Naive B cell (primary cell): Measurements from ENCODE around the gene KCNQ1. TPM values are rescaled to one million over a fixed set of nuclear protein-coding genes. Genes with fewer than 3 reads are reported as not detected.

Experiments
- ATAC-seq, 2 donors: fragments of 150-1000 bp; cut with Tn5 transposase; 2 replicates each; pipeline ENCODE4 v1.10.0; 2021; ENCODE audit warnings: low read depth in 2 of 2, mild to moderate bottlenecking in 2 of 2, moderate library complexity in 2 of 2
- DNase-seq: peaks from one replicate; pipeline ENCODE4 v3.0.0; 2022
- H3K27ac Mint-ChIP-seq, 6 donors: one replicate each; pipeline ENCODE4 v1.8.0; 2020 to 2022; ENCODE audit warnings: mild to moderate bottlenecking in 6 of 6, mixed read lengths in 6 of 6, moderate library complexity in 5 of 6, inconsistent platforms in 2 of 6
- H3K27me3 Mint-ChIP-seq, 3 donors: one replicate each; pipeline ENCODE4 v1.8.0; 2021 to 2022; ENCODE audit warnings: mixed read lengths in 3 of 3, mild to moderate bottlenecking in 1 of 3
- H3K36me3 Mint-ChIP-seq, 2 donors: one replicate each; pipeline ENCODE4 v1.8.0; 2020 to 2022; ENCODE audit warnings: mixed read lengths in 2 of 2, inconsistent platforms in 1 of 2, mild to moderate bottlenecking in 1 of 2
- H3K4me1 Mint-ChIP-seq, 3 donors: one replicate each; pipeline ENCODE4 v1.8.0; 2020 to 2022; ENCODE audit warnings: mixed read lengths in 3 of 3, inconsistent platforms in 1 of 3, mild to moderate bottlenecking in 1 of 3, moderate library complexity in 1 of 3
- H3K4me3 Mint-ChIP-seq, 8 donors: one replicate each; pipeline ENCODE4 v1.8.0; 2020 to 2022; ENCODE audit warnings: mild to moderate bottlenecking in 8 of 8, mixed read lengths in 8 of 8, moderate library complexity in 8 of 8, inconsistent platforms in 2 of 8
- H3K9me3 Mint-ChIP-seq, 7 donors: one replicate each; pipeline ENCODE4 v1.8.0; 2020 to 2022; ENCODE audit warnings: mixed read lengths in 7 of 7, mild to moderate bottlenecking in 5 of 7, inconsistent platforms in 2 of 7, moderate library complexity in 1 of 7
- polyA plus RNA-seq, 6 donors: library from polyadenylated mRNA; unstranded; fragments of 300-500 nt; fragmentation: Illumina TruSeq; gene quantifications; one replicate each; pipeline ENCODE4 v1.2.3, GENCODE V29; 2021; ENCODE audit warnings: low read depth in 6 of 6

Gene KCNQ1
- polyA plus RNA-seq, 6 donors from 2014 or later, result 9.3 to 22.6 (median 10.3) TPM

GRCh38 chr11:2759228-2760195 is 314.7 kb downstream of the KCNQ1 start:
- no peak overlapping the region for H3K4me3 Mint-ChIP-seq
- no peaks in the 10 kb centered on the region for H3K27me3 Mint-ChIP-seq
- H3K36me3 Mint-ChIP-seq, result peaks cover 0 to 7% of the 10 kb centered on the region in 2 donors
- no peak overlapping the region for H3K27ac Mint-ChIP-seq
- H3K9me3 Mint-ChIP-seq, result peaks cover 0 to 23% (median 4%) of the 10 kb centered on the region in 7 donors
- DNase-seq, result no peak
- no peak for ATAC-seq
- no peaks in the 10 kb centered on the region for H3K4me1 Mint-ChIP-seq

GRCh38 chr11:2760196-2760871 is 315.5 kb downstream of the KCNQ1 start:
- peak overlapping the region in 1 of 8 donors; percentile 66 for H3K4me3 Mint-ChIP-seq
- no peaks in the 10 kb centered on the region for H3K27me3 Mint-ChIP-seq
- peaks cover 4 to 5% of the 10 kb centered on the region in 2 donors for H3K36me3 Mint-ChIP-seq
- DNase-seq, result no peak
- H3K9me3 Mint-ChIP-seq, result peaks cover 0 to 16% (median 5%) of the 10 kb centered on the region in 7 donors
- H3K27ac Mint-ChIP-seq, result no peak overlapping the region
- no peaks in the 10 kb centered on the region for H3K4me1 Mint-ChIP-seq
- no peak for ATAC-seq

GRCh38 chr11:2761131-2762030 is 316.6 kb downstream of the KCNQ1 start:
- ATAC-seq (no peak), DNase-seq (no peak)
- Mint-ChIP-seq H3K9me3 (peaks cover 0 to 17% (median 7%) of the 10 kb centered on the region in 7 donors), H3K4me3 (no peak overlapping the region), H3K36me3 (peaks cover 0 to 15% of the 10 kb centered on the region in 2 donors), H3K27ac (no peak overlapping the region), H3K27me3 (peaks cover 0 to 1% (median 0%) of the 10 kb centered on the region in 3 donors), H3K4me1 (no peaks in the 10 kb centered on the region)

- Mint-ChIP-seq H3K4me3 (no peak overlapping the region), H3K9me3 (peaks cover 0 to 13% (median 5%) of the 10 kb centered on the region in 7 donors), H3K27ac (no peak overlapping the region), H3K4me1 (no peaks in the 10 kb centered on the region), H3K36me3 (peaks cover 0 to 15% of the 10 kb centered on the region in 2 donors), H3K27me3 (peaks cover 0 to 8% (median 0%) of the 10 kb centered on the region in 3 donors)
- DNase-seq (no peak), ATAC-seq (no peak)
Observed at GRCh38 chr11:2762031-2762380, 317.2 kb downstream of the KCNQ1 start.

- Mint-ChIP-seq H3K4me1 (no peaks in the 10 kb centered on the region), H3K27ac (no peak overlapping the region), H3K27me3 (peaks cover 0 to 12% (median 0%) of the 10 kb centered on the region in 3 donors), H3K9me3 (peaks cover 0 to 13% (median 5%) of the 10 kb centered on the region in 7 donors), H3K4me3 (no peak overlapping the region), H3K36me3 (peaks cover 0 to 15% of the 10 kb centered on the region in 2 donors)
- DNase-seq (no peak), ATAC-seq (no peak)
Observed at GRCh38 chr11:2762451-2762850, 317.6 kb downstream of the KCNQ1 start.

- no peak for DNase-seq
- H3K9me3 Mint-ChIP-seq, result peaks cover 0 to 13% (median 5%) of the 10 kb centered on the region in 7 donors
- no peak for ATAC-seq
- peaks cover 0 to 3% (median 0%) of the 10 kb centered on the region in 3 donors for H3K4me1 Mint-ChIP-seq
- H3K36me3 Mint-ChIP-seq, result peaks cover 0 to 15% of the 10 kb centered on the region in 2 donors
- no peak overlapping the region for H3K4me3 Mint-ChIP-seq
- peaks cover 0 to 25% (median 0%) of the 10 kb centered on the region in 3 donors for H3K27me3 Mint-ChIP-seq
- no peak overlapping the region for H3K27ac Mint-ChIP-seq
Observed at GRCh38 chr11:2763984-2764383, 319.2 kb downstream of the KCNQ1 start.

- Mint-ChIP-seq H3K27me3 (peaks cover 0 to 25% (median 0%) of the 10 kb centered on the region in 3 donors), H3K9me3 (peaks cover 0 to 13% (median 5%) of the 10 kb centered on the region in 7 donors), H3K4me3 (no peak overlapping the region), H3K36me3 (peaks cover 0 to 18% of the 10 kb centered on the region in 2 donors), H3K27ac (no peak overlapping the region), H3K4me1 (peaks cover 0 to 3% (median 0%) of the 10 kb centered on the region in 3 donors)
- no peak for ATAC-seq
- DNase-seq, result no peak
Observed at GRCh38 chr11:2765491-2765890, 320.7 kb downstream of the KCNQ1 start.

GRCh38 chr11:2766166-2766565 is 321.4 kb downstream of the KCNQ1 start:
- peak overlapping the region in 1 of 6 donors; percentile 78 for H3K27ac Mint-ChIP-seq
- ATAC-seq (no peak), DNase-seq (no peak)
- no peak overlapping the region for H3K4me3 Mint-ChIP-seq
- peaks cover 0 to 24% of the 10 kb centered on the region in 2 donors for H3K36me3 Mint-ChIP-seq
- peaks cover 0 to 3% (median 0%) of the 10 kb centered on the region in 3 donors for H3K4me1 Mint-ChIP-seq
- H3K27me3 Mint-ChIP-seq, result peaks cover 0 to 26% (median 0%) of the 10 kb centered on the region in 3 donors
- peaks cover 0 to 13% (median 5%) of the 10 kb centered on the region in 7 donors for H3K9me3 Mint-ChIP-seq

- no peak for ATAC-seq
- Mint-ChIP-seq H3K9me3 (peaks cover 0 to 13% (median 5%) of the 10 kb centered on the region in 7 donors), H3K27ac (no peak overlapping the region)
Observed at GRCh38 chr11:2767071-2767470, 322.3 kb downstream of the KCNQ1 start.

GRCh38 chr11:2767801-2768200 is 323.0 kb downstream of the KCNQ1 start:
- H3K27ac Mint-ChIP-seq, result peak overlapping the region in 1 of 6 donors; percentile 57
- peaks cover 0 to 39% (median 4%) of the 10 kb centered on the region in 3 donors for H3K27me3 Mint-ChIP-seq
- H3K9me3 Mint-ChIP-seq, result peaks cover 0 to 13% (median 5%) of the 10 kb centered on the region in 7 donors
- peaks cover 0 to 3% (median 0%) of the 10 kb centered on the region in 3 donors for H3K4me1 Mint-ChIP-seq
- no peak for DNase-seq
- no peak overlapping the region for H3K4me3 Mint-ChIP-seq
- H3K36me3 Mint-ChIP-seq, result peaks cover 0 to 41% of the 10 kb centered on the region in 2 donors
- ATAC-seq, result no peak

More at GRCh38 chr11:2767071-2767470, 322.3 kb downstream of the KCNQ1 start:
- peaks cover 0 to 33% (median 4%) of the 10 kb centered on the region in 3 donors for H3K27me3 Mint-ChIP-seq
- no peak for DNase-seq
- peaks cover 0 to 34% of the 10 kb centered on the region in 2 donors for H3K36me3 Mint-ChIP-seq
- H3K4me1 Mint-ChIP-seq, result peaks cover 0 to 3% (median 0%) of the 10 kb centered on the region in 3 donors
- H3K4me3 Mint-ChIP-seq, result no peak overlapping the region

- Mint-ChIP-seq H3K9me3 (peaks cover 0 to 13% (median 5%) of the 10 kb centered on the region in 7 donors), H3K36me3 (peaks cover 0 to 49% of the 10 kb centered on the region in 2 donors), H3K27me3 (peaks cover 0 to 43% (median 4%) of the 10 kb centered on the region in 3 donors), H3K4me1 (peaks cover 0 to 3% (median 0%) of the 10 kb centered on the region in 3 donors), H3K27ac (no peak overlapping the region), H3K4me3 (no peak overlapping the region)
- DNase-seq (no peak), ATAC-seq (no peak)
Observed at GRCh38 chr11:2768471-2769408, 323.9 kb downstream of the KCNQ1 start.
